Peyer's patch (tissue), 4 donors: ENCODE data around the gene LYSMD1. TPM values are rescaled to one million over a fixed set of nuclear protein-coding genes. Genes with fewer than 3 reads are reported as not detected.

Source experiments
- DNase-seq, 3 donors: peaks; one replicate each; pipeline ENCODE4 v3.0.0-alpha.2; 2017 to 2019
- H3K27ac ChIP-seq, 4 donors: fragments of 200-600 bp; sonication (generic); one replicate each; pipeline ENCODE4 v1.5.1; 2016 to 2019
- H3K27me3 ChIP-seq, 2 donors: fragments of 200-600 bp; sonication (generic); one replicate each; pipeline ENCODE4 v1.5.1; 2019
- H3K36me3 ChIP-seq, 3 donors: fragments of 200-600 bp; sonication (generic); one replicate each; pipeline ENCODE4 v1.5.1; 2016 to 2019
- H3K4me1 ChIP-seq, 4 donors: fragments of 200-600 bp; sonication (generic); one replicate each; pipeline ENCODE4 v1.5.1; 2016 to 2019
- H3K4me3 ChIP-seq, 4 donors: fragments of 200-600 bp; sonication (generic); 1 replicate in 3 of 4; 2 replicates in 1 of 4; pipeline ENCODE4 v1.5.1; 2016 to 2019; ENCODE audit warnings: mild to moderate bottlenecking in 1 of 4
- H3K9me3 ChIP-seq, 4 donors: fragments of 200-600 bp; sonication (generic); one replicate each; pipeline ENCODE4 v1.5.1; 2016 to 2019; ENCODE audit warnings: mild to moderate bottlenecking in 1 of 4
- CTCF ChIP-seq, 6 experiments: fragments of 450-650 bp in 4 of 6; fragments of 200-600 bp in 2 of 6; sonication (generic) in 1 of 6; IDR thresholded peaks; one replicate each; pipeline ENCODE4 v1.5.1; 2017 to 2019; ENCODE audit warnings: antibody characterized with exemption in 6 of 6, mild to moderate bottlenecking in 3 of 6, moderate library complexity in 1 of 6
- POLR2A ChIP-seq, 2 donors: fragments of 450-650 bp; IDR thresholded peaks; one replicate each; pipeline ENCODE4 v1.5.1; 2017; ENCODE audit warnings: antibody characterized with exemption in 2 of 2, mild to moderate bottlenecking in 2 of 2, moderate library complexity in 2 of 2
- total RNA-seq, 4 donors: library from RNA; depleted of rRNA; stranded (reverse); fragments of >200 nt; gene quantifications; one replicate each; pipeline ENCODE4 v1.1.0, GENCODE V29; 2016

The LYSMD1 gene
- total RNA-seq, 4 donors from 2014 or later, result 6.0 to 11.7 (median 10.2) TPM

DNA sequence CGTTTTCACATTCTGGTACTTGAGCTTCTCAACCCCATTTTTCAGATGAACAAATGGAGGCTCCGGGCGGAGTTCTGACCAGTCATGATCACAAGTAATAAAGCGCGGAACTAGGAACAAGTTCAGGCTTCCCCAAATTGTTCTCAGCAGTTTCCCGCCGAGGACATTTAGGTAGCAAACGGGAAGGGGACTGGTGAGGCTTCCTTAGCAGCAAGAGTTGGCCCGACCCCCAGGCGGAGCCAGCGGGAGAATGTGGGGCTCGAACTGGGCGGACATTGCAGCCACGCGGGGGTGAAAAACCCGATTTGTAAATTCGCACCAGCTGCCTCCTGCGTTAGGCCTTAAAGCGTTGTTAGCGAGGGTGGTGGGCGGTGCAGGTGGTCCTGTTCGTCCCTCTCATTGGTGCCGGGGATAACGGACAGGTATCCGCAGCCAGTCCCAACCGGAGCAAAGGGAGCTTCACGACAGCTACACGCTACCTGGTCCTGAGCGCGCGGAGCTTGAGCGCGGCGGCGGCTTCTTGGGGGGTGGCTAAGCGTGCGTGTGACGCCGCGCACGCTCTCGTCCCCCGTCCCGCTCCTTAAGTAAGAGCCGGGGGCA lies 34.6 kb downstream of the LYSMD1 start:
- DNase-seq, result peak; percentile 73 to 89 (median 85)
- Histone ChIP-seq H3K4me1 (peaks cover 0 to 8% (median 3%) of the 10 kb centered on the region in 4 donors), H3K4me3 (peak overlapping the region; percentile 25 to 46 (median 40)), H3K9me3 (no peaks in the 10 kb centered on the region), H3K27me3 (no peaks in the 10 kb centered on the region), H3K36me3 (peaks cover 0 to 7% (median 0%) of the 10 kb centered on the region in 3 donors), H3K27ac (peak overlapping the region in 3 of 4 donors; percentile 7 to 44 (median 27))
- TF ChIP-seq POLR2A (IDR thresholded peaks at IDR 0.05) (no peak), CTCF (IDR thresholded peaks at IDR 0.05) (no peak)

DNA sequence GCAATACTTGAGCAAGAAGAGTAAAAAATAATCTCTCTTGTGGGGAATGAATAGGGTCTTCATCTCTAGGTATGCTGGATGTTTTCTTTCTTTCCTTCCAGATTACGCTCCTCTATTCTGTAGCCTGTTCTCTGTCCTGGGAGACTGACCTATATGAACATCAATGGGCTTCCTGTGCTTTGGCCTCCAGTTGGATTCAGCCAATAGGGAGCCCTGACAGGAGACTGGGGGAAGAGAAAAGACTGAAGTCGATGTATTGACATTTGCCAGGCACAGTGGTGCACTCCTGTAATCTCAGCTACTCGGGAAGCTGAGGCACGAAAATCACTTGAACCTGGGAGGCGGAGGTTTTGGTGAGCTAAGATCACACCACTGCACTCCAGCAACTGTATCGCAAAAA lies 36.9 kb downstream of the LYSMD1 start:
- TF ChIP-seq POLR2A (IDR thresholded peaks at IDR 0.05) (no peak), CTCF (IDR thresholded peaks at IDR 0.05) (no peak)
- DNase-seq, result no peak
- H3K9me3 ChIP-seq, result no peaks in the 10 kb centered on the region
- no peak overlapping the region for H3K4me3 ChIP-seq
- no peak overlapping the region for H3K27ac ChIP-seq
- peaks cover 0 to 8% (median 3%) of the 10 kb centered on the region in 4 donors for H3K4me1 ChIP-seq
- no peaks in the 10 kb centered on the region for H3K27me3 ChIP-seq
- H3K36me3 ChIP-seq, result no peaks in the 10 kb centered on the region

DNA sequence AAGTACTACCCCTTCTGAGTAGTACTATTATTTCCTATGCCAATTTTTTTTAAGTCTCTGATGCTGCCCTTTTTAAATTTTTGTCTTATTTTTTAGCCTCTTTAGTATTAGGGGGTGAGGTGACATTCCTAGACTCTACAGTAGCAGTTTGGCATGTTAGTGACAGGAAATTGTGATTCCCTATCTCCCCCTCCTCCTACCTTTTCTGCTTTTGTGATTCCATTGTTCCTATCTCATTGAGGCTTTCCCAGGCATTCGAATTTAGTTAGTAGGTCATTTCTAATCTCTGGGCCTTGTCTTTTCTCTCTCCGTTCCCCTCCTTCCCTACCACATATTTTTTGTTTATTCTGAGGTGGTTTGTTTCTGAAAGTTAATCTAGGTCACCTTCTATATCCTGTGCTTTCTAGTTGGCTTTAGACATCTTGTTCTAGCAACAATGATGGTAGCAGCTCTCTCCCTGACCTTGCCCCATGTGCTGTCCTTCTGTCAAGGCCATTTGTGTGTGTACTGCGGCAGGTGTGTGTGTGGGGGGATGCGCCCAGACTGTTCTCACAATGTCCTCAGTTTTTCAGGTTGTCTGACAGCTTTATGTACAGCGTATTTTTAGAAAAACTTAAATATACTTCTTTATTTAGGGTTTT lies 40.8 kb downstream of the LYSMD1 start:
- no peak overlapping the region for H3K27ac ChIP-seq
- peaks cover 0 to 10% (median 0%) of the 10 kb centered on the region in 3 donors for H3K36me3 ChIP-seq
- no peaks in the 10 kb centered on the region for H3K27me3 ChIP-seq
- no peaks in the 10 kb centered on the region for H3K4me1 ChIP-seq
- TF ChIP-seq CTCF (IDR thresholded peaks at IDR 0.05) (no peak), POLR2A (IDR thresholded peaks at IDR 0.05) (no peak)
- DNase-seq, result no peak
- no peaks in the 10 kb centered on the region for H3K9me3 ChIP-seq
- H3K4me3 ChIP-seq, result no peak overlapping the region

GRCh38 chr1:151113877-151114276 lies 51.8 kb downstream of the LYSMD1 start:
- Histone ChIP-seq H3K36me3 (peaks cover 0 to 48% (median 0%) of the 10 kb centered on the region in 3 donors), H3K27ac (no peak overlapping the region), H3K9me3 (no peaks in the 10 kb centered on the region), H3K4me1 (no peaks in the 10 kb centered on the region), H3K4me3 (no peak overlapping the region), H3K27me3 (no peaks in the 10 kb centered on the region)
- no peak for TF ChIP-seq POLR2A (IDR thresholded peaks at IDR 0.05)
- no peak for TF ChIP-seq CTCF (IDR thresholded peaks at IDR 0.05)
- DNase-seq, result no peak

Other genes with a start within 250 kb of the LYSMD1 start
- 100 to 1,000 TPM in 1 of 4 donors, 10 to 100 TPM in 3; 28.2 to 106 (median 61.5) TPM for gene SETDB1, start 239.5 kb downstream of the LYSMD1 start, total RNA-seq
- 100 to 1,000 TPM in 3 of 4 donors, 10 to 100 TPM in 1; 48.7 to 212 (median 156) TPM for gene CERS2, start 191.1 kb downstream of the LYSMD1 start, total RNA-seq
- 1 to 10 TPM in 1 of 4 donors, under 1 TPM in 1, not detected in 2; 0.67 to 1.7 TPM for gene ANXA9, start 183.6 kb downstream of the LYSMD1 start, total RNA-seq
- gene MINDY1, start 159.0 kb downstream of the LYSMD1 start, total RNA-seq, result 10 to 100 TPM; 37.1 to 76.4 (median 57.4) TPM
- 10 to 100 TPM; 21.7 to 28.1 (median 25.1) TPM for gene PRUNE1, start 157.5 kb downstream of the LYSMD1 start, total RNA-seq
- 1 to 10 TPM in 2 of 4 donors, under 1 TPM in 1, not detected in 1; 0.70 to 8.4 (median 3.6) TPM for gene BNIPL, start 129.3 kb downstream of the LYSMD1 start, total RNA-seq
- 1 to 10 TPM in 3 of 4 donors, not detected in 1; 1.3 to 2.5 (median 1.4) TPM for gene C1orf56, start 118.2 kb downstream of the LYSMD1 start, total RNA-seq
- 10 to 100 TPM; 48.6 to 87.5 (median 58.6) TPM for gene CDC42SE1, start 106.3 kb downstream of the LYSMD1 start, total RNA-seq
- gene MLLT11, start 105.5 kb downstream of the LYSMD1 start, total RNA-seq, result under 1 TPM in 2 of 4 donors, not detected in 2; 0.27 to 0.95 TPM
- 10 to 100 TPM in 3 of 4 donors, 1 to 10 TPM in 1; 7.9 to 32.2 (median 15.8) TPM for gene GABPB2, start 95.1 kb downstream of the LYSMD1 start, total RNA-seq
- gene SEMA6C, start 19.3 kb downstream of the LYSMD1 start, total RNA-seq, result 10 to 100 TPM in 3 of 4 donors, 1 to 10 TPM in 1; 2.5 to 24.6 (median 16.6) TPM
- gene TNFAIP8L2, start 9.3 kb downstream of the LYSMD1 start, total RNA-seq, result 1 to 10 TPM in 2 of 4 donors, not detected in 2; 4.0 to 6.6 TPM
- gene SCNM1, start 242 bp upstream of the LYSMD1 start, total RNA-seq, result 10 to 100 TPM; 16.1 to 48.9 (median 36.9) TPM
- gene TMOD4, start 10.1 kb upstream of the LYSMD1 start, total RNA-seq, result 10 to 100 TPM in 1 of 4 donors, not detected in 3; 10.7 TPM
- 10 to 100 TPM; 21.5 to 26.9 (median 24.4) TPM for gene VPS72, start 24.3 kb upstream of the LYSMD1 start, total RNA-seq
- gene PIP5K1A, start 32.6 kb upstream of the LYSMD1 start, total RNA-seq, result 100 to 1,000 TPM in 2 of 4 donors, 10 to 100 TPM in 2; 54.5 to 118 (median 97.6) TPM
- gene PSMD4, start 88.8 kb upstream of the LYSMD1 start, total RNA-seq, result 100 to 1,000 TPM in 2 of 4 donors, 10 to 100 TPM in 2; 84.6 to 153 (median 103) TPM
- 10 to 100 TPM; 30.5 to 53.5 (median 38.5) TPM for gene ZNF687, start 116.4 kb upstream of the LYSMD1 start, total RNA-seq
- gene PI4KB, start 161.5 kb upstream of the LYSMD1 start, total RNA-seq, result 100 to 1,000 TPM in 1 of 4 donors, 10 to 100 TPM in 3; 68.0 to 147 (median 83.7) TPM
- gene RFX5, start 181.3 kb upstream of the LYSMD1 start, total RNA-seq, result 100 to 1,000 TPM in 1 of 4 donors, 10 to 100 TPM in 3; 35.6 to 187 (median 42.0) TPM
- 100 to 1,000 TPM; 194 to 623 (median 467) TPM for gene SELENBP1, start 206.8 kb upstream of the LYSMD1 start, total RNA-seq
- gene PSMB4, start 233.7 kb upstream of the LYSMD1 start, total RNA-seq, result 100 to 1,000 TPM; 119 to 223 (median 167) TPM